Endothelial cell of umbilical vein (primary cell): ENCODE data around the gene ZNF831. TPM values are rescaled to one million over a fixed set of nuclear protein-coding genes. Genes with fewer than 3 reads are reported as not detected.

ENCODE experiments used
- BruUV-seq: library from RNA; stranded (reverse); fragments of 400-500 nt; replicated peaks from 2 replicates; lab custom pipeline; 2021; lab: Mats Ljungman, UMichigan
- CTCF ChIA-PET: fragments of 300-600, 350-600 bp; sonication (Branson Sonifier 250); formaldehyde crosslinking; loops from one replicate; lab custom pipeline; 2021; ENCODE audit warnings: antibody characterized with exemption, inconsistent platforms; lab: Charles Lee
- POLR2A ChIA-PET: fragments of 300-600, 350-600 bp; sonication (Branson Sonifier 250); formaldehyde crosslinking; loops from one replicate; lab custom pipeline; 2021; ENCODE audit warnings: antibody characterized with exemption, inconsistent platforms; lab: Charles Lee
- DNase-seq: peaks from one replicate; pipeline ENCODE4 v3.0.0-alpha.2; 2011; ENCODE audit warnings: low read depth, low spot score
- FAIRE-seq: peaks from 2 replicates; lab custom pipeline; 2011; peaks lifted over from hg19 to GRCh38; lab: Jason Lieb, UNC
- H2AFZ ChIP-seq: 2 replicates; pipeline ENCODE4 v1.6.0; 2012; ENCODE audit warnings: low read depth, low read length, control low read depth, inconsistent platforms
- H3K27ac ChIP-seq: 2 replicates; pipeline ENCODE4 v1.5.1; 2011; ENCODE audit warnings: low read depth, mild to moderate bottlenecking, control low read depth, low read length, moderate library complexity; ENCODE audit not compliant: insufficient read depth
- H3K27me3 ChIP-seq, 2 experiments: 2 replicates each; pipeline versions ENCODE4 v1.6.0 to v1.6.1; 2011; ENCODE audit warnings: low read length in 2 of 2, mixed read lengths in 1 of 2; ENCODE audit not compliant: control insufficient read depth in 2 of 2, insufficient read depth in 2 of 2
- H3K36me3 ChIP-seq, 2 experiments: 2 replicates in 1 of 2; 3 replicates in 1 of 2; pipeline ENCODE4 v1.5.1; 2011; ENCODE audit warnings: low read length in 2 of 2, mild to moderate bottlenecking in 1 of 2, moderate library complexity in 1 of 2; ENCODE audit not compliant: control insufficient read depth in 2 of 2, insufficient read depth in 2 of 2; ENCODE audit errors: extremely low read depth in 1 of 2
- H3K4me1 ChIP-seq: 3 replicates; pipeline ENCODE4 v1.5.1; 2011; ENCODE audit warnings: mild to moderate bottlenecking, low read length; ENCODE audit not compliant: control insufficient read depth, insufficient read depth; ENCODE audit errors: extremely low read depth
- H3K4me2 ChIP-seq: 2 replicates; pipeline ENCODE4 v1.6.1; 2011; ENCODE audit warnings: low read length, control low read depth, mixed read lengths; ENCODE audit not compliant: insufficient read depth
- H3K4me3 ChIP-seq, 3 experiments: fragments of 200-600 bp in 1 of 3; sonication (generic), shearing (Covaris generic) in 1 of 3; replicated peaks in 1 of 3; 2 replicates each; pipeline ENCODE4 v1.5.1; 2011 to 2016; ENCODE audit warnings: control low read depth in 3 of 3, low read length in 3 of 3, mild to moderate bottlenecking in 2 of 3, inconsistent platforms in 1 of 3, low read depth in 1 of 3, moderate library complexity in 1 of 3; ENCODE audit not compliant: insufficient read depth in 1 of 3
- H3K79me2 ChIP-seq: 2 replicates; pipeline ENCODE4 v1.6.0; 2012; ENCODE audit warnings: low read length, inconsistent platforms; ENCODE audit not compliant: control insufficient read depth, insufficient read depth
- H3K9ac ChIP-seq: replicated peaks from 2 replicates; pipeline ENCODE3; 2011; ENCODE audit warnings: low read length, control low read depth; ENCODE audit not compliant: insufficient read depth; ENCODE audit errors: extremely low read depth
- H3K9me1 ChIP-seq: replicated peaks from 3 replicates; pipeline ENCODE4 v1.6.0; 2011; ENCODE audit warnings: mild to moderate bottlenecking, low read length; ENCODE audit not compliant: control insufficient read depth, insufficient read depth; ENCODE audit errors: extremely low read depth
- H3K9me3 ChIP-seq: replicated peaks from 2 replicates; pipeline ENCODE4 v1.5.1; 2012; ENCODE audit warnings: low read length, inconsistent platforms; ENCODE audit not compliant: control insufficient read depth, insufficient read depth
- H4K20me1 ChIP-seq: replicated peaks from 2 replicates; pipeline ENCODE3; 2011; ENCODE audit warnings: mild to moderate bottlenecking, low read length; ENCODE audit not compliant: control insufficient read depth, insufficient read depth; ENCODE audit errors: extremely low read depth
- CTCF ChIP-seq, 2 donors: IDR thresholded peaks; 1 replicate in 1 of 2; 2 replicates in 1 of 2; pipeline ENCODE4 v1.5.1; 2011; ENCODE audit warnings: low read length in 2 of 2, mild to moderate bottlenecking in 2 of 2, moderate library complexity in 2 of 2, control low read depth in 1 of 2, inconsistent platforms in 1 of 2, low read depth in 1 of 2; ENCODE audit not compliant: insufficient read depth in 1 of 2; ENCODE audit errors: extremely low read depth in 1 of 2
- EZH2 ChIP-seq: IDR thresholded peaks from 2 replicates; pipeline ENCODE4 v1.6.1; 2012; ENCODE audit warnings: borderline replicate concordance, low read depth, mild to moderate bottlenecking, moderate library complexity, low read length, inconsistent platforms; ENCODE audit not compliant: severe bottlenecking
- FOS ChIP-seq: IDR thresholded peaks from 2 replicates; pipeline ENCODE4 v1.6.1; 2011; ENCODE audit warnings: mild to moderate bottlenecking, low read length, moderate library complexity, borderline replicate concordance; ENCODE audit not compliant: insufficient read depth
- GATA2 ChIP-seq: IDR thresholded peaks from 2 replicates; pipeline ENCODE4 v1.7.0; 2011; ENCODE audit warnings: low read depth, mild to moderate bottlenecking, moderate library complexity, mixed read lengths, low read length; ENCODE audit not compliant: insufficient read length, insufficient read depth
- JUN ChIP-seq: IDR thresholded peaks from 2 replicates; pipeline ENCODE4 v1.6.1; 2011; ENCODE audit warnings: borderline replicate concordance, low read depth; ENCODE audit not compliant: insufficient read length, insufficient read depth
- MAX ChIP-seq: IDR thresholded peaks from 2 replicates; pipeline ENCODE4 v1.6.1; 2011; ENCODE audit not compliant: insufficient read depth, insufficient read length
- MYC ChIP-seq: IDR thresholded peaks from one replicate; pipeline ENCODE4 v1.6.1; 2011; ENCODE audit warnings: mild to moderate bottlenecking, low read depth, low read length
- POLR2A ChIP-seq: IDR thresholded peaks from 2 replicates; pipeline ENCODE4 v1.6.1; 2012; ENCODE audit warnings: low read depth, mild to moderate bottlenecking, control low read depth, low read length
- POLR2AphosphoS5 ChIP-seq: IDR thresholded peaks from 2 replicates; pipeline ENCODE4 v1.6.1; 2012; ENCODE audit warnings: low read depth, mild to moderate bottlenecking, control low read depth, low read length, moderate library complexity; ENCODE audit not compliant: insufficient read depth
- dilution Hi-C: fragments of 300-500 bp; cut with MboI; formaldehyde crosslinking; loops from one replicate; pipeline ENCODE4 v1.15.0; 2019; ENCODE audit warnings: low sequenced_read_pairs; ENCODE audit not compliant: extremely low pct_ligation_motif_present
- intact Hi-C: fragments of 100-400 bp; cut with micrococcal nuclease; formaldehyde crosslinking; loops from one replicate; pipeline ENCODE4 v1.10.0; 2022
- polyA plus RNA-seq, 4 experiments: library from polyadenylated mRNA; depleted of rRNA in 3 of 4; stranded (reverse) in 3 of 4; unstranded in 1 of 4; fragments of >200 nt; gene quantifications; 2 replicates each; pipeline versions ENCODE4 v1.2.1 to v1.2.3, GENCODE V29; 2011 to 2012; ENCODE audit warnings: missing spikeins in 1 of 4
- total RNA-seq: library from RNA; stranded (reverse); gene quantifications from 2 replicates; pipeline ENCODE4 v1.2.3, GENCODE V29; 2021

Gene ZNF831
- total and polyA plus RNA-seq, 2 donors (not counting 3 experiments of a cell fraction or from before 2014, with no cell fraction given): not detected

DNA sequence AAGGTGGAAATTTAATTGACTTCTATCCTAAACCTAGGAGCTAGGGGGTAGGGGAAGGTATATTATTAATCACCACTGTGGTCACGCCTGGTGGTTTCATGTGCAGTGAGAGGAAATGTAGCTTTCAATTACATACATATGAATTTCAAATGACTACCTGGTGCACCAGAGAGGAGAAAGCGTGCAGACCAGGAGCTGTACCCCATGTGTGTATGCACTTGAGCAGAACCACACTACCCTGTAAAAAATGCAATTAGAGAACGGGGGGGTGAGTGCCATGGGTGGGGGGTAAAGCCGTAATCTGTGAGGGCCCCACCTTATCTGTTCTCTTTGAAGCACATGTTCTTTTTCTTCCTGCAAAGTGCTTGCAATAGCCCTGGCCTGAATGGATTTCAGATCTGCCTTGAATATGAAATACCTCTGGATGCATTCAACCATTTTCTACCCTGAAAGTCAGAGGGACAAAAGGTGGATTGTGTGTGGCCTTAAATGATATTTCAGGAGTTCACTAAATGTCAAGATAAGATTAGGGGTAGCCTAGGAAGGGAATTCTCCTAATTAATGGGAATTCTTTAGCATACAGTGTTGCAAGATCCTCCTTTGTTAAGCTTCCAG, 105.9 kb downstream of the ZNF831 start:
- Histone ChIP-seq H2AFZ (no peak overlapping the region), H3K9me1 (no peaks in the 10 kb centered on the region), H3K36me3 (no peaks in the 10 kb centered on the region), H3K79me2 (no peaks in the 10 kb centered on the region), H3K27me3 (no peaks in the 10 kb centered on the region), H3K4me2 (no peak overlapping the region), H4K20me1 (no peaks in the 10 kb centered on the region), H3K4me1 (no peaks in the 10 kb centered on the region), H3K4me3 (no peak overlapping the region), H3K27ac (no peak overlapping the region), H3K9ac (no peak overlapping the region), H3K9me3 (no peaks in the 10 kb centered on the region)
- BruUV-seq: no TSS peak
- dilution Hi-C loops (no loop called here), intact Hi-C loops (no loop called here)
- ChIA-PET POLR2A (no interaction called here), CTCF (no interaction called here)
- FAIRE-seq: no peak
- DNase-seq: no peak
- TF ChIP-seq FOS (no peak), JUN (no peak), MAX (no peak), GATA2 (no peak), MYC (no peak), EZH2 (no peak), POLR2A (no peak), CTCF (IDR thresholded peaks at IDR 0.05; ENCODE audit: extremely low read depth in 1 of 2, insufficient read depth in 1 of 2, low read depth in 1 of 2, low read length in 2 of 2) (no peak), POLR2AphosphoS5 (no peak)
